ENCODE measurements around the gene COG2. TPM values are rescaled to one million over a fixed set of nuclear protein-coding genes. Genes with fewer than 3 reads are reported as not detected.

The COG2 gene
- total RNA-seq, 1 donor from 2014 or later, result 20.4 TPM

GRCh38 chr1:230739564-230740290 lies 97.4 kb downstream of the COG2 start:
- TF ChIP-seq POLR2A (IDR thresholded peaks at IDR 0.05), result no peak
- TF ChIP-seq POLR2AphosphoS5 (IDR thresholded peaks at IDR 0.05; ENCODE audit: insufficient read depth in 1 of 2, low read depth in 1 of 2), result no peak
- TF ChIP-seq, protein P1, sequence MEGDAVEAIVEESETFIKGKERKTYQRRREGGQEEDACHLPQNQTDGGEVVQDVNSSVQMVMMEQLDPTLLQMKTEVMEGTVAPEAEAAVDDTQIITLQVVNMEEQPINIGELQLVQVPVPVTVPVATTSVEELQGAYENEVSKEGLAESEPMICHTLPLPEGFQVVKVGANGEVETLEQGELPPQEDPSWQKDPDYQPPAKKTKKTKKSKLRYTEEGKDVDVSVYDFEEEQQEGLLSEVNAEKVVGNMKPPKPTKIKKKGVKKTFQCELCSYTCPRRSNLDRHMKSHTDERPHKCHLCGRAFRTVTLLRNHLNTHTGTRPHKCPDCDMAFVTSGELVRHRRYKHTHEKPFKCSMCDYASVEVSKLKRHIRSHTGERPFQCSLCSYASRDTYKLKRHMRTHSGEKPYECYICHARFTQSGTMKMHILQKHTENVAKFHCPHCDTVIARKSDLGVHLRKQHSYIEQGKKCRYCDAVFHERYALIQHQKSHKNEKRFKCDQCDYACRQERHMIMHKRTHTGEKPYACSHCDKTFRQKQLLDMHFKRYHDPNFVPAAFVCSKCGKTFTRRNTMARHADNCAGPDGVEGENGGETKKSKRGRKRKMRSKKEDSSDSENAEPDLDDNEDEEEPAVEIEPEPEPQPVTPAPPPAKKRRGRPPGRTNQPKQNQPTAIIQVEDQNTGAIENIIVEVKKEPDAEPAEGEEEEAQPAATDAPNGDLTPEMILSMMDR (IDR thresholded peaks at IDR 0.05), result no peak
- Histone ChIP-seq H3K4me3 (no peak overlapping the region), H3K4me1 (no peaks in the 10 kb centered on the region), H3K36me3 (no peaks in the 10 kb centered on the region), H3K27me3 (no peaks in the 10 kb centered on the region), H3K9me3 (no peaks in the 10 kb centered on the region), H3K27ac (no peak overlapping the region)
- intact Hi-C loops (cut with DNase I), result no loop called here
- DNase-seq (ENCODE audit: extremely low spot score in 2 of 2), result no peak

Other genes with a start within 250 kb of the COG2 start
- gene PGBD5, start 216.1 kb upstream of the COG2 start, total RNA-seq, result 0.98 TPM
- gene AGT, start 71.6 kb downstream of the COG2 start, total RNA-seq, result 9.6 TPM
- not detected for gene CAPN9, start 104.9 kb downstream of the COG2 start, total RNA-seq
- gene C1orf198, start 226.0 kb downstream of the COG2 start, total RNA-seq, result 38.8 TPM